GM23248 (cell line): ENCODE data around the gene SEPTIN5.

Experiments
- EZH2 ChIP-seq: fragments of 200-600 bp; sonication (generic); IDR thresholded peaks from 2 replicates; pipeline ENCODE4 v1.6.1; 2018; ENCODE audit warnings: antibody characterized with exemption, mild to moderate bottlenecking; ENCODE audit not compliant: insufficient read depth, poor library complexity, severe bottlenecking
- EZH2phosphoT487 ChIP-seq: fragments of 200-600 bp; sonication (generic); IDR thresholded peaks from 2 replicates; pipeline ENCODE4 v1.6.1; 2018; ENCODE audit warnings: antibody characterized with exemption, moderate library complexity, mild to moderate bottlenecking, low read depth; ENCODE audit not compliant: insufficient read depth

DNA sequence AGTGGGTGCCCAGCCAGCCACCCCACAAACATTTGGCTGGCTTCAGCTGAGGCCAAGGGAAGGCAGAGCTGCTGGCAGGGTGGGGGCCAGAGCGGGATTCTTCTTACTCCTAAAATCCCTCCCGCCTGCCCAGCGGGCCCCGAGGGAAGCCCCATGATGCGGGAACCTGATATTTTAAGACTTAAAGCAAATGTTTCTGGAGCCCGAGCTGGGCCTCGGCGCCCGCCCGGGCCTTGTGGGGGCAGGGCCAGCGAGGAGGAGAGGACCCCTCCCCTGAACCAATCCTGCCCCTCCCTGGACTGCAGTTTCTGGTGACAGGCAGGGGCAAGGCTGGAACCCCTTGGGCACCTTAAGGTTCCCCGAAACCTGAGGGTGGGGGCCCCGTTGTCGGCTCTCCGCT, 26.3 kb downstream of the SEPTIN5 start:
- TF ChIP-seq EZH2 (no peak), EZH2phosphoT487 (no peak)
